Panc1 (cell line): Measurements from ENCODE around the gene IGFN1. TPM values are rescaled to one million over a fixed set of nuclear protein-coding genes. Genes with fewer than 3 reads are reported as not detected.

ENCODE experiments used
- ATAC-seq: fragments of 200-7000 bp; cut with Tn5 transposase; 2 replicates; pipeline ENCODE4 v1.9.1; 2020; ENCODE audit warnings: mild to moderate bottlenecking, moderate library complexity
- BruUV-seq: library from RNA; stranded (reverse); fragments of 400-500 nt; replicated peaks from 2 replicates; lab custom pipeline; 2021; lab: Mats Ljungman, UMichigan
- CTCF ChIA-PET: fragments of 300-600 bp; sonication (Branson Sonifier 250); formaldehyde crosslinking; loops from one replicate; lab custom pipeline; 2022; ENCODE audit warnings: antibody characterized with exemption; lab: Charles Lee
- POLR2A ChIA-PET: fragments of 300-600 bp; sonication (Branson Sonifier 250); formaldehyde crosslinking; loops from one replicate; lab custom pipeline; 2022; ENCODE audit warnings: antibody characterized with exemption; lab: Charles Lee
- DNase-seq: peaks from one replicate; pipeline ENCODE4 v3.0.0-alpha.2; 2010; ENCODE audit warnings: low read depth, low spot score
- H3K27ac ChIP-seq: 2 replicates; pipeline ENCODE4 v1.5.1; 2011; ENCODE audit warnings: mild to moderate bottlenecking, low read length, inconsistent platforms
- H3K27me3 ChIP-seq: fragments of 200-500 bp; sonication (Bioruptor generic); 2 replicates; pipeline ENCODE4 v1.6.0; 2014; ENCODE audit warnings: low read length, inconsistent platforms; ENCODE audit not compliant: control insufficient read depth, insufficient read depth
- H3K36me3 ChIP-seq: fragments of 200-500 bp; sonication (Bioruptor generic); 2 replicates; pipeline ENCODE4 v1.5.1; 2014; ENCODE audit warnings: inconsistent platforms, mild to moderate bottlenecking, low read length, moderate library complexity; ENCODE audit not compliant: control insufficient read depth, insufficient read depth
- H3K4me1 ChIP-seq: 2 replicates; pipeline ENCODE4 v1.5.1; 2011; ENCODE audit warnings: inconsistent platforms, mild to moderate bottlenecking, low read length, moderate library complexity; ENCODE audit not compliant: control insufficient read depth, insufficient read depth
- H3K4me3 ChIP-seq, 2 experiments: 2 replicates each; pipeline ENCODE4 v1.5.1; 2011 to 2012; ENCODE audit warnings: low read depth in 2 of 2, low read length in 2 of 2, mild to moderate bottlenecking in 2 of 2, inconsistent platforms in 1 of 2, moderate library complexity in 1 of 2
- H3K9me3 ChIP-seq: fragments of 200-500 bp; sonication (Bioruptor generic); 2 replicates; pipeline ENCODE4 v1.5.1; 2014; ENCODE audit warnings: low read depth, mild to moderate bottlenecking, inconsistent platforms, low read length, moderate library complexity; ENCODE audit not compliant: control insufficient read depth, insufficient read depth
- POLR2AphosphoS5 ChIP-seq: IDR thresholded peaks from 2 replicates; pipeline ENCODE4 v1.6.1; 2012; ENCODE audit warnings: mild to moderate bottlenecking, low read depth, low read length, moderate library complexity
- SIN3A ChIP-seq: IDR thresholded peaks from 2 replicates; pipeline ENCODE4 v1.6.1; 2012; ENCODE audit warnings: low read depth, mild to moderate bottlenecking, low read length, moderate library complexity, borderline replicate concordance; ENCODE audit not compliant: insufficient read depth
- TCF7L2 ChIP-seq: IDR thresholded peaks from 2 replicates; pipeline ENCODE4 v1.6.1; 2011; ENCODE audit warnings: mild to moderate bottlenecking, low read depth, low read length, inconsistent platforms
- in situ Hi-C: cut with HindIII; loops from 2 replicates; pipeline ENCODE4 v1.10.0; 2016; ENCODE audit warnings: low sequenced_read_pairs, low pct_unique_long_range_greater_than_20kb
- intact Hi-C: fragments of 100-400 bp; cut with micrococcal nuclease; formaldehyde crosslinking; loops from one replicate; pipeline ENCODE4 v1.10.0; 2022; ENCODE audit not compliant: unreplicated experiment
- total RNA-seq: library from RNA; stranded (reverse); gene quantifications from one replicate; pipeline ENCODE4 v1.2.1, GENCODE V29; 2021; ENCODE audit not compliant: unreplicated experiment
- TF ChIP-seq, protein P1 (sequence below): fragments of 450-650 bp; IDR thresholded peaks from 2 replicates; pipeline ENCODE4 v1.5.1; 2017; ENCODE audit warnings: mild to moderate bottlenecking
- TF ChIP-seq, protein P2 (sequence below), 2 experiments: IDR thresholded peaks; 2 replicates each; pipeline ENCODE4 v1.6.1; 2011 to 2012; ENCODE audit warnings: low read depth in 2 of 2, control low read depth in 1 of 2, low read length in 1 of 2, mild to moderate bottlenecking in 1 of 2, moderate library complexity in 1 of 2; ENCODE audit not compliant: insufficient read depth in 1 of 2

IGFN1 gene
- total RNA-seq, 1 experiment from 2014 or later, result not detected

DNA sequence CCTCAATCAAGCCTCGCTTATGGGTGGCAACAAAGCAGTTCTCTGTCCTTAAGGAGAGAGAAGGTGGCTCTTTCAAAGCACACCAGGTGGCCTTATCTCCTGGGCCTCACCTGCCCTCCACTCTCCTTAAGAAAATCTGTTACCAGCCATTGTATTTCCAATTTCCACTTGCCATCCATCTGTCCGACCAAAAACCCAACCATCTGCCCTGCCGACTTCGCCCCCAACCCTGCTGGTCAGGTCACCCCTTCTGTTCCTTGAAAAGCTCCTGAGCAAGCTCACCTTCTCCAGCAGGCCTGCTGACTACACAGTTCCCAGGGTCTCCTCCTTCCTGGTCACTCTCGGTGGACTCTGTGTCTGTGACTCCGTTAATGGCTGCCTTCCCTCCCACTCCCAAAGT lies 619 bp upstream of the IGFN1 start:
- H3K27ac ChIP-seq, result no peak overlapping the region
- H3K36me3 ChIP-seq, result no peaks in the 10 kb centered on the region
- H3K4me1 ChIP-seq, result no peaks in the 10 kb centered on the region
- TF ChIP-seq, protein P1, sequence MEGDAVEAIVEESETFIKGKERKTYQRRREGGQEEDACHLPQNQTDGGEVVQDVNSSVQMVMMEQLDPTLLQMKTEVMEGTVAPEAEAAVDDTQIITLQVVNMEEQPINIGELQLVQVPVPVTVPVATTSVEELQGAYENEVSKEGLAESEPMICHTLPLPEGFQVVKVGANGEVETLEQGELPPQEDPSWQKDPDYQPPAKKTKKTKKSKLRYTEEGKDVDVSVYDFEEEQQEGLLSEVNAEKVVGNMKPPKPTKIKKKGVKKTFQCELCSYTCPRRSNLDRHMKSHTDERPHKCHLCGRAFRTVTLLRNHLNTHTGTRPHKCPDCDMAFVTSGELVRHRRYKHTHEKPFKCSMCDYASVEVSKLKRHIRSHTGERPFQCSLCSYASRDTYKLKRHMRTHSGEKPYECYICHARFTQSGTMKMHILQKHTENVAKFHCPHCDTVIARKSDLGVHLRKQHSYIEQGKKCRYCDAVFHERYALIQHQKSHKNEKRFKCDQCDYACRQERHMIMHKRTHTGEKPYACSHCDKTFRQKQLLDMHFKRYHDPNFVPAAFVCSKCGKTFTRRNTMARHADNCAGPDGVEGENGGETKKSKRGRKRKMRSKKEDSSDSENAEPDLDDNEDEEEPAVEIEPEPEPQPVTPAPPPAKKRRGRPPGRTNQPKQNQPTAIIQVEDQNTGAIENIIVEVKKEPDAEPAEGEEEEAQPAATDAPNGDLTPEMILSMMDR, result no peak
- TF ChIP-seq SIN3A (no peak), TCF7L2 (no peak)
- TF ChIP-seq, protein P2, sequence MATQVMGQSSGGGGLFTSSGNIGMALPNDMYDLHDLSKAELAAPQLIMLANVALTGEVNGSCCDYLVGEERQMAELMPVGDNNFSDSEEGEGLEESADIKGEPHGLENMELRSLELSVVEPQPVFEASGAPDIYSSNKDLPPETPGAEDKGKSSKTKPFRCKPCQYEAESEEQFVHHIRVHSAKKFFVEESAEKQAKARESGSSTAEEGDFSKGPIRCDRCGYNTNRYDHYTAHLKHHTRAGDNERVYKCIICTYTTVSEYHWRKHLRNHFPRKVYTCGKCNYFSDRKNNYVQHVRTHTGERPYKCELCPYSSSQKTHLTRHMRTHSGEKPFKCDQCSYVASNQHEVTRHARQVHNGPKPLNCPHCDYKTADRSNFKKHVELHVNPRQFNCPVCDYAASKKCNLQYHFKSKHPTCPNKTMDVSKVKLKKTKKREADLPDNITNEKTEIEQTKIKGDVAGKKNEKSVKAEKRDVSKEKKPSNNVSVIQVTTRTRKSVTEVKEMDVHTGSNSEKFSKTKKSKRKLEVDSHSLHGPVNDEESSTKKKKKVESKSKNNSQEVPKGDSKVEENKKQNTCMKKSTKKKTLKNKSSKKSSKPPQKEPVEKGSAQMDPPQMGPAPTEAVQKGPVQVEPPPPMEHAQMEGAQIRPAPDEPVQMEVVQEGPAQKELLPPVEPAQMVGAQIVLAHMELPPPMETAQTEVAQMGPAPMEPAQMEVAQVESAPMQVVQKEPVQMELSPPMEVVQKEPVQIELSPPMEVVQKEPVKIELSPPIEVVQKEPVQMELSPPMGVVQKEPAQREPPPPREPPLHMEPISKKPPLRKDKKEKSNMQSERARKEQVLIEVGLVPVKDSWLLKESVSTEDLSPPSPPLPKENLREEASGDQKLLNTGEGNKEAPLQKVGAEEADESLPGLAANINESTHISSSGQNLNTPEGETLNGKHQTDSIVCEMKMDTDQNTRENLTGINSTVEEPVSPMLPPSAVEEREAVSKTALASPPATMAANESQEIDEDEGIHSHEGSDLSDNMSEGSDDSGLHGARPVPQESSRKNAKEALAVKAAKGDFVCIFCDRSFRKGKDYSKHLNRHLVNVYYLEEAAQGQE (IDR thresholded peaks at IDR 0.05; ENCODE audit: insufficient read depth in 1 of 2, low read depth in 2 of 2, low read length in 1 of 2), result no peak
- ChIA-PET CTCF (interaction anchor here (0.6 kb wide), 1 partner anchor 19 kb away, joined by 3 read pairs; no protein-coding TSS in a partner anchor), POLR2A (no interaction called here)
- intact Hi-C loops (no loop called here), in situ Hi-C loops (no loop called here)
- no peaks in the 10 kb centered on the region for H3K9me3 ChIP-seq
- no peaks in the 10 kb centered on the region; the same call in 1 of the 2 replicates for H3K27me3 ChIP-seq
- ATAC-seq (no peak), DNase-seq (no peak)
- no TSS peak for BruUV-seq
- no peak overlapping the region for H3K4me3 ChIP-seq

DNA sequence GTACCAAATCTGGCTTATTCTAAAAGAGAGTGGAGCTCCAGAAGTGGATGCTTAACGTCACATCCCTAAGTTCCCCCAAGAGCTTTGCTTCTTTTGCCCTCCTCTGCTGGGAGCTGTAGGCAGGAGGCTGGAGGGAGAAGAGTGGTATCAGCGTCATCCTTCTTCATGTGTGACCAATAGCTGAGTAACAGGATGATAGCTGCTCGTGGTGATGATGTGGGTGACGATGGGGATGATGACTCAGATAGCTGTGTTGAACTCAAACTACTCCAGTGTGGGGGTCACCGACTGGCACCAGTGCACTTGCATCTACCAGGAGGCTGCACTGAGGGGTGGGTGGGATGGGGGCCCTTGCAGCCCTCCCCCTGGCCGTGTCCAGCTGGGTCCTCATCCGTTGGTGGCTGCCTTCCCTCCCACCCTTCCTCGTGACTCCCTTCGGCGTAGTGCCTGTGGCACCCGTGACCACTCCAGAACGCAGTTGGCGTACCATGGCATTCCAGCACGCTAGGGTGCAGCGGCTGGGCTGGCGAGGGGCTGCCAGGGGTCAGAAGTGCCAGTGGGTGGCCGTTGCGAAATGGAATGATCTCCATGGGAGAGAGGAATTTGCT lies 1.1 kb downstream of the IGFN1 start:
- Histone ChIP-seq H3K9me3 (no peaks in the 10 kb centered on the region), H3K27me3 (no peaks in the 10 kb centered on the region; the same call in 1 of the 2 replicates), H3K4me1 (no peaks in the 10 kb centered on the region), H3K4me3 (no peak overlapping the region), H3K27ac (no peak overlapping the region), H3K36me3 (no peaks in the 10 kb centered on the region)
- POLR2A ChIA-PET, result no interaction called here
- no peak for TF ChIP-seq TCF7L2
- in situ Hi-C loops, result no loop called here
- ATAC-seq (0 out of 2 replicates have a peak, but pooled peaks have one; percentile 71), DNase-seq (peak; percentile 47)
- no TSS peak for BruUV-seq
- intact Hi-C loops, result no loop called here
- CTCF ChIA-PET, result interaction anchor here (0.6 kb wide), 1 partner anchor 49 kb away, joined by 4 read pairs; no protein-coding TSS in a partner anchor

DNA sequence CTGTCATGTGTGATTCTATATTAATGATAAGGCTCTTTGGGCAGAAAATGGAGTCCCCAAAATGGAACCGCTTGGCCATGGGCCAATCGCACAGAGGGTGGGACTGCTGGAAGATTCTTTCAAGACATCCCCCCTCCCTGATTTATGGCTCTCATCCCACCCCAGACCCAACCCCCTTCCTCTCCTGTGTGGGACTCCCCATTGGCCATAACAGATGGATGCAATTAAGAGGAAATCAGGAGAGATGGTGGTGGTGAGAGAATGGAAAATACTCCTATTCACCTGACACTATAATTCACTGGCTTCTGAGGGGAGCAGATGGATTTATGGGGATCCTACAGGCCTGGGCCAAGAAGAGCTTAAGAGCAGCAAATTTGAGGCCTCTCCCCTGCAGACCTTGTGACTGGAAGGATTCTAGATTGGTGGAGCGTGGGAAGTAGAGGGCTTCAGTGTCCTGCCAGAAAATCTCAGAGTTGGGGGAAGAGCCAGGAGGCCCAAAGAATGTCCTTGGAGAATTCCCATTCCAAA lies 1.7 kb downstream of the IGFN1 start:
- H3K27me3 ChIP-seq, result no peaks in the 10 kb centered on the region; the same call in 1 of the 2 replicates
- in situ Hi-C loops, result no loop called here
- POLR2A ChIA-PET, result no interaction called here
- no peaks in the 10 kb centered on the region for H3K36me3 ChIP-seq
- H3K27ac ChIP-seq, result no peak overlapping the region
- DNase-seq, result no peak
- no peaks in the 10 kb centered on the region for H3K4me1 ChIP-seq
- ATAC-seq, result no peak
- BruUV-seq, result no TSS peak
- no peaks in the 10 kb centered on the region for H3K9me3 ChIP-seq
- intact Hi-C loops, result no loop called here
- no peak overlapping the region for H3K4me3 ChIP-seq
- TF ChIP-seq, protein P2 (IDR thresholded peaks at IDR 0.05; ENCODE audit: insufficient read depth in 1 of 2, low read depth in 2 of 2, low read length in 1 of 2), result no peak
- TF ChIP-seq SIN3A (no peak), TCF7L2 (no peak), POLR2AphosphoS5 (no peak)
- TF ChIP-seq, protein P1, result no peak
- CTCF ChIA-PET, result interaction anchor here (0.6 kb wide), 1 partner anchor 50 kb away, joined by 4 read pairs; no protein-coding TSS in a partner anchor
